GM19324 (cell line): ENCODE data around the gene ABCC6.
"Not testable (repeated sequence)": the region's sequence is repeated elsewhere in the genome, so short reads cannot be mapped to it uniquely, and the experiment has no call there.

Experiments
- ATAC-seq: cut with Tn5 transposase; IDR thresholded peaks from one replicate; pipeline ENCODE4 v1.9.1; 2021; ENCODE audit warnings: mild to moderate bottlenecking, moderate library complexity; ENCODE audit not compliant: unreplicated experiment, low FRiP score

The ABCC6 gene

DNA sequence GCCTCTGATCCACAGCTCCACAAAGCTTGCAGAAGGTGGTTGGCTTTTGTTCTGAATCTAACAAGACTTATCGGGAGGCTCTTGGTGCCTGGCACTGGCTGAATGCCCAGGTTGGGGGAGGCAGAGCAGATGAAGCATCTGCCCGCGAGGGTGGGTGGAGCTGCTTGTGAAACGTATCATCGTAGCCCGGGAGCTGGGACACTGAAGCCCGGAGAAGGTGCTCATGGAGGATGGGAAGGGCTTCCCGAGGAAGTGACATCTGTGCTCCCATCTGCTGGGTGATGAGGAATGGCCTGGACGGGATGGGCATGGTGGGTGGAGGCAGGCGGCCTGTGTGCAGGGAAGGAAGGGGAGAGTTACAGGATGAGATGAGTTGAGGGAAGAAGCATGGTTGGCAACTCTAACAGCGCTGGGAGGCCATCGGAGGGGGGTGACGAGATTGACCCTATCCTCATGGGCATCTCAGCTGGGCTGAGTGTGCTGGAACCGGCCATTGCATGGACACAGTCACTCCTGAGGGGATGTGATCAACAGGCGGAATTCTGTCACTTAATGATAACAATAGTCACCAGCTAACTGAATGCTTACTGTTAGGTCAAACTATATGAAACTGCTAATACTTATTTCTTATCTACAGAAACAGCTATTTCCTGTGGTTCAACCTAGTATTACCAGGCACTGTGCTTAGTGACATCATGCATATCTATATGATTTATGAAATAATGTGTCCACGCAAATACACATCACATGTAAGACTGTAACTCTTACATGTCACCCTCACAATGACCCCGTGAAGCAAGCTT is 102.7 kb downstream of the ABCC6 start:
- no peak for ATAC-seq

DNA sequence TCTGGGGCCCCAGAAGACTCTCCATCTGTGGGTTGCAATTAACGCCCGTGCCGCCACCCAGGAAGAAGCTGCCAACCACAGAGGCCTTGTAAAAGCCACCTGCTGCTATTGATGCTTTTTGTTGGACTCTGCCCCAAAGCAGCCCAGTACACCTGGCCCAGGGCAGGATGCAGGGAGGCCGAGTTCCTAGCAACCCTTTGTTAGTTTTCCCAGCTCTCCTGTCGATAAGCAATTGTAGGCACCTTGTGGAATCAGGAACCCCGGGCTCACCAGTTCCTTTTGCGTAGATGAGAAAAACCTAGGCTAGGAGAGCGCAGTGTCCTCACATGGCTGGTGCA is 103.3 kb downstream of the ABCC6 start:
- ATAC-seq = no peak

DNA sequence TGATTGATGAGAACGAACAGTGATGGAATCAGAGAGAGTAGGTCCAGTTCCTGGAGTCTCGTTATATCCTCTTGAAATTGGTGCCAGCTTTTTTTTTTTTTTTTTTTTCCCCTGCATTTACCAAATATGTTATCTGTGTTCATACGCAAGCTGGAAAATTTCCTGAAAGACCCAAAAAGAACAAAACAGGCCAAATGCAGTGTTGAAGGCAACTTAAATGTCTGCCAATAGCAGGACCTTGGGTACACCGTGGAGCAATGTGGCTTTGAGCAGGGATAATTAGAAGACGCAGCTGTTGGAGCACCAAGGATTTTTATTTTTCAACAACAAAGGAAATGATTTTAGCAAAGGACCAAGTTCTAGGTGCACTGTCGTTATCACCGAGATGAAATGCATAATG is 105.0 kb downstream of the ABCC6 start:
- ATAC-seq = no peak

DNA sequence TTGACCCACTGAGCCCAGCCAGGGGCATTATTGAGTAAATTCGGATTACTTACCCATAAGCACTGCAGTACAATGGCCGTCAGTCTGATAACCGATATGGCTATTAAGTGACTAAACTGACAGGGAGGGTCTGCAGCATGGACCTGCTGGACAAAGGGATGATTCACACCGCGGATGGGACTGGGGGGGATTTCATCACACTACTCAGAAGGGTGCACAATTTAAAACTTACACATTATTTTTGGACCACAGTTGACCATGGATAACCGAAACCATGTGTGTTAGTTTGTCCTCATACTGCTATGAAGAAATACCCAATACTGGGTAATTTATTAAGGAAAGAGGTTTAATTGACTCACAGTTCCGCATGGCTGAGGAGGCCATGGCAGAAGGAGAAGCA is 106.5 kb downstream of the ABCC6 start:
- ATAC-seq = no peak

DNA sequence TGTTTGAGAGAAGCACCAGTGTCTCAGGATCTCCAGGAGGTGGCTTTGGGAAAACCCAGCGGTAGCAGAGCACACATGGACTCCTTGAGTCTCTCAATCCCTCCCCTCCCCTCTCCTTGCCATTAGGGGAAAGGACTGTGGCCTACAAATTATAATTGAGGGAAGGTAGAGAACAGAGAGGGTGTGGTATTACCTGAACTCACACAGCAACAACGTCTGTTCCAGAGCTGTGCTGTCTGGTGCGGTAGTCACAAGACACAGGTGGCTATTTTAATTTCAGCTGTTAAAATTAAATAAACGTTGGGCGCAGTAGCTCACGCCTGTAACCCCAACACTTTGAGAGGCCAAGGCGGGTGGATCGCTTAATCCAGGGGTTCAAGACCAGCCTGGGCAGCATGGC is 110.2 kb downstream of the ABCC6 start:
- no peak for ATAC-seq

DNA sequence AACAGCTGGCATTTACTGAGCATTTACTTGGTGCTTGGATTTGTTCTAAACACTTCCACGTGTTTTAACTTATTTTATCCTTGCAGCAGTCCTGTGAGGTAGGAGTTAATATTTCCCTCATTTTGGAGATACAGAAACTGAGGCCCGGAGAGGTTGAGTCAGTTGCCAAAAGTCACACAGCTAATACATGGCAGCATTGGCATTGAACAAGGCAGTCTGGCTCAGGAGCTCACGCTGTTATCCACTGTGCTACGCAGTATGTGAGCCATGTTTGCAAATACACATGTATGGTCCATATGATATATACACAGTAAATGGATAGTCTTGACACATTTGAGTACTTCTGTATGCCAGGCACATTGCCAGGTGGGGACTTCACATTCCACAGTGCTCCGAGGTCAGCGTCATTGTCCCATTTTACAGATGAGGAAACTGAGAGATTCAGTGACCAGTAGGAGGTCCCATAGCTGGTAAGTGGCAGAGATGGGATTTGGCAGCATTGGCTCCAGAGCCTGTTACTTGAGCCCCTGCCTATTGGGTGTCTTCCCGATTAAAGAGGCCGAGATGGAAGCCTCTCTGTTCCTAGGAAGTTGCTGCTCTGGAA is 110.7 kb downstream of the ABCC6 start:
- ATAC-seq = no peak

DNA sequence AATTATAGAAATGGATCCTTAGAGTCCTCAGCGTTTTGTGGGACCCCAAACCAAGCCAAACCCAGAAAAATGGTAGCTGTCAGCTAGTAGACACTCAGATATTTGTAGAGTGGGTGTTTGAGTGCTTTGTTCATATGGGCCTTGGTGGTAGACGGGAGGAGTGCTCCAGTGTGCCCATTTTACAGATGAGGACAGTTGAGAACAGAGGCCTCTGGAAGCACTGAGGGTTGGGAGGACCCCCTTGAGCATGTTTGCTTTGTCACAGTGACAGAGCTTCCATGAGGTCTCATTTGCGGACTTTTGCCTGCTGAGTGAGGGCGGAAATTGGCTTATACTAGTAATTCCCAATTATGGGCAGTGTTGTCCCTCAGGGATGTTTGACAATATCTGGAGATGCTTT is 111.7 kb downstream of the ABCC6 start:
- no peak for ATAC-seq

DNA sequence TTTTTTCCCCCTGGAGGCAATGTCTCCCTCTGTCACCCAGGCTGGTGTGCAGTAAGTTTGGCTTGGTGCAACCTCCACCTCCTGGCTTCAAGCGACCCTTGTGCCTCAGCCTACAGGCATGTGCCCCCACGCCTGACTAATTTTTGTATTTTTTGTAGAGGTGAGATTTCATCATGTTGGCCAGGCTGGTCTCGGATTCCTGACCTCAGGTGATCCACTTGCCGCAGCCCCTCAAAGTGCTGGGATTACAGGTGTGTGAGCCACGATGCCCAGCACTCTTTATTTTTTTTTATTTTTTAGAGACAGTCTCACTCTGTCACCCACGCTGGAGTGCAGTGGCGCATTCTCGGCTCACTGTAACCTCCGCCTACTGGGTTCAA is 113.2 kb downstream of the ABCC6 start:
- ATAC-seq = no peak

DNA sequence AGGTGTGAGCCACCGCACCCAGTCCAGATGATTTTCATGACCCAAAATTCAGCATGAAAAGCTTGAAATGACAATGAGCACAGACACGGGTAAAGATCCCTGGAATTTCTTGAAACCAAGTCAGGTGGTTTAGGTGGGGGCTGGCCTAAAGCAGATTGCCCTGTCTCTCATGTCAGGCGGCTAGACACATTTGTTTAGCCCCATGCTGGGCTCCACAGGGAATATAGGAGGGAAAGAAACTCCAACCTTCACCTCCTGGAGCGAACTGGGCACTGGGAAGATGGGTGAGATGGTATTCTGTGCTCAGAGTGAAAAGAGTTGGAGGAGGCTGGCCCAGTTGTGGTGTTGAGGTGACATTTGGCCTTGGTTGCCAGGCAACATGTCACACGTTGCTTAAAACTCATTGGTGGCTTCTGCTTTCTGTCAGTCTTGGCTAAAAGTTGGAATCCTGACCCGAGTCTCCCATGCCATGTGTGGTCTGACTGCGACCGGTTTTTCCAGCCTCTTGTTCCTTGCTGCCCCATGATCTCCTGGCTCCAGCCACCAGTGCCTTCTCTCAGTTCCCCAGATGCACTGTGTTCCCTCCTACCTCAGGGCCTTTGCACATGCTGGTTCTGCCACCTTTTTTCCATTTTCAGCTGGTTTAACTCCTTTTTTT is 113.7 kb downstream of the ABCC6 start:
- no peak for ATAC-seq

DNA sequence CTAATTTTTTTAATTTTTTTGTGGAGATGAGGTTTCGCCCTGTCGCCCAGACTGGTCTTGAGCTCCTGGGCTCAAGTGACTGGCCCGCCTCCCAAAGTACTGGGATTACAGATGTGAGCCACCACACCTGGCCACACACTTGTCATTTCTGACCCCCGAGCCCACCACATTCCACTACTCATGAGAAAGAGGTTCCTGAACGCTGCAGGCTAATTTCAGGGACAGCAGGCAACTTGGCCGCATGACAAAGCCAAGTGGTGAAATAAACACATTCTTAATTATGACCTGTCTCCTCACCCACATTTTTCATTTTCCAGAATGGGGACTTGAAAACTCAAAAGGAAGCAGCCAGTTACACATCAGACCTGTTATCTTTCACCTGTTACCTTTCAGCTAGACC is 114.5 kb downstream of the ABCC6 start:
- no peak for ATAC-seq

DNA sequence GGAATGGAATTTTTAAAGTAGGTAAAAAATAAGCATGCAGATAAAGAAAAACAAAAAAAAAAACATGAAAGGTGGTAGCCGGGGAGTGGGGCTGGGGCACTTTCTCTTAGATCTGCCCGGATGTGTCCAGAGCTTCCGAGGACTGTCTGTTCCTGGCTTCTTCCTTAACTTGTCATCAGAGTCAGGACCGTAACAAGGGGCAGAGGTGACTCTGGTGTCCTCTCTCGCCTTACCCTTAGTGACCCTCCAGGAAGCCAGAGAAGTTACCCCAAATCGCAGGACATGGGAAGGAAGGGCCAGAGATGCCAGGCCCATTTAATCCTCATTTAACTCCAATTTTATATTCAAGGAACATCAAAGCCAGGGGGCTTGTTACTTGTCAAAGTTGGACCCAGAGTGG is 115.5 kb downstream of the ABCC6 start:
- ATAC-seq = no peak

DNA sequence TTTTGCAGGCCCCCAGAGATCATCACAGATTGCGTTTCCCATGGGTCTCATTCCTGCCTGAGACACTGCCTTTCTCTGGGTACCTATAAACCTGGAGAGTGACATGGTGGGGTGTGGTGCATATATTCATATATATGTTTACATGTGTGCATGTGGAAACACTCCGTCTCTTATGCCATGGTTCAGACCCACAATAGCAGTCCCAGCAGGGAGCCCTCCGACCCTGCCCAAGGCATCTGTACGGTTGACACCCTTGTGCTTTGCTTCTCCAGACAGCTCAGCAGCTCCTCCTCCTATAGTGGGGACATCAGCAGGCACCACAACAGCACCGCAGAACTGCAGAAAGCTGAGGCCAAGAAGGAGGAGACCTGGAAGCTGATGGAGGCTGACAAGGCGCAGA is 116.8 kb downstream of the ABCC6 start:
- ATAC-seq = no peak

DNA sequence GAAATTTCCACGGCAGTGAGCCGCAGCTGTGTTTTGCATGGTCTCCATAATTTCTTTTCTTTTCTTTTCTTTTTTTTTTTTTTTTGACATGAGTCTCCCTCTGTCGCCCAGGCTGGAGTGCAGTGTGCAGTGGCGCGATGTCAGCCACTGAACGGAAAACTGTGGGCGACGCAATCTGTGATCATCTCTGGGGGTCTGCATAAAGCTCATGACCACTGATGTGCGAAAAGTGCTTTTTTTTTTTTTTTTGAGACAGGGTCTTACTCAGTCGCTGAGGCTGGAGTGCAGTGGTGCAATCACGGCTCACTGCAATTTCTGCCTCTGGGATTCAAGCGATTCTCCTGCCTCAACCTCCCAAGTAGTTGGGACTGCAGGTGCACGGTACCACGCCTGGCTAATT is 117.6 kb downstream of the ABCC6 start:
- ATAC-seq = no peak

DNA sequence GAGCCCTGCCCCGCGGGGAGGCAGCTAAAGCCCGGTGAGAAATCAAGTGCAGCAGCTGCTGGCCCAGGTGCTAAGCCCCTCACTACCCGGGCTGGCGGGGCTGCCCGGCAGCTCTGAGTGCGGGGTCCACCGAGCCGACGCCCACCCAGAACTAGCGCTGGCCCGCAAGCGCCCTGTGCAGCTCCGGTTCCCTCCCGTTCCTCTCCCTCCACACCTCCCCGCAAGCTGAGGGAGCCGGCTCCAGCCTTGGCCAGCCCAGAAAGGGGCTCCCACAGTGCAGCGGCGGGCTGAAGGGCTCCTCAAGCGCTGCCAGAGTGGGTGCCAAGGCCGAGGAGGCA is 118.5 kb downstream of the ABCC6 start:
- not testable (repeated sequence) for ATAC-seq

DNA sequence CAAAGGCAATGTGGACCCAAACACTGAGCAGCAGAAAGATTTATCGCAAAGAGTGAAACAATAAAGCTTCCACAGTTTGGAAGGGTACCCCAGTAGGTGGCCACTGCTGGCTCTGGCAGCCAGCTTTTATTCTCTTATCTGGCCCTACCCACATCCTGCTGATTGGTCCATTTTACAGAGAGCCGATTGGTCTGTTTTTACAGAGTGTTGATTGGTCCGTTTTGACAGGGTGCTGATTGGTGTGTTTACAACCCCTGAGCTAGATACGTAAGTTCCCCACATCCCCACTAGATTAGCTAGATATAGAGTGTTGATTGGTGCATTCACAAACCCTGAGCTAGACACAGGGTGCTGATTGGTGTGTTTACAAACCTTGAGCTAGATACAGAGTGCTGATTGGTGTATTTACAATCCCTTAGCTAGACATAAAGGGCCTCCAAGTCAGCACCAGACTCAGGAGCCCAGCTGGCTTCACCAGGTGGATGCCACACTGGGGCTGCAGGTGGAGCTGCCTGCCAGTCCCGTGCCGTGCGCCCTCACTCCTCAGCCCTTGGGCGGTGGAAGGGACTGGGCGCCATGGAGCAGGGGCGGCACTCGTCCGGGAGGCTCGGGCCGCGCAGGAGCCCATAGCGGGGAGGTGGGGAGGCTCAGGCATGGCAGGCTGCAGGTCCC is 119.0 kb downstream of the ABCC6 start:
- ATAC-seq = not testable (repeated sequence)

DNA sequence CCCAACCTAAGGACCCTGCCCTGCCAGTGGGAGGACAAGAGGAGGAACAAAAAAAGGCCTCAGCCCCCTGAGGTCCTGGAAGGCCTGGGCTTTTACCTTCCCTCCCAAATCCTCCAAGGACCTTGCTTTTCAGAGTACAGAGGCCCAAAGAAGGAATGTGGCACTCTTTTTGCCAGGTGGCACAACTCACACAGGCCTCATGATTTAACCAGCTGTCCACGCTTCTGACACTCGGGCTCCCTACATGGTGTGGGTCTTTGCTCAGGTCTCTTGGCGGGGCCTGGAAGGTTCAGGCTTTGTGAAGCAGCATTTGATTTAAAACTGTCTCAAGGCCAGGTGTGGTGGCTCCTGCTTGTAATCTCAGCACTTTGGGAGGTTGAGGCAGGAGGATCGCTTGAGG is 120.6 kb downstream of the ABCC6 start:
- no peak for ATAC-seq

DNA sequence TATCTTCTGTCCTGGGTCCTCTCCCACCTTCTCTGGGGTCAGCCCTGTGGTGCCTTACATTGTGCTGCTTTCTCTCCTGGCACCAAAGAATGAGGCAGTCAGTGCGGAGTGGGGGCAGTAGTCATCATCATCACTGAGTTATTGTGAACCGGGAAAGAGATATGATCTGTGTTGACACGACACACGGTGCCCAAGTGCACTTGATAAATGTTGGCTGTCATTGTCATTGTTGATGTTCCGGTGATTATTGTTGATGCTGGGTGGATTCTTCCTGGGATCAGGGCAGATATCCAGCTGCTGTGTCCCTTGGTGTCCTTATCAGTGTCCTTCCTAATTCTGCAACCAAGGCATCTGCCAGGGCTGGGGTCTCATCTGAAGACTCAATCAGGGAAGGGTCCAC is 121.7 kb downstream of the ABCC6 start:
- no peak for ATAC-seq

DNA sequence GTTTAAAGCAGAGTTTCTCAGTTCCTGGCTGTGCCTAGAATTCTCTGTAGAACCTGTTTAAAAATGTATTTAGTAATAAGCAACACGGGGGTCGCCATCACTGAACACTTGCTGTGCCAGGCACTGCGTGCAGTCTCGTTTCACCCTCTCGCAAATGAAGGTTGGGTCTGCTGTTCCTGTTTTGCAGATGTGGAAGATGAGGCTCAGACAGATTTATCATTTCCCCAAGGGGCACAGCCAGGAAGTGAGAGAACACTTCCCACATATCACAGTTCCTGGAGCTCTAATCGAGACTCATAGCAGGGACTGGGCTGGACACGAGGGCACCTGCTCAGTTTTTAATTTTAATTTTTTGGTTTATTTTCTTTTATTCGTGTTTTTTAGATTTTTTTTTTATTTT is 122.7 kb downstream of the ABCC6 start:
- no peak for ATAC-seq

DNA sequence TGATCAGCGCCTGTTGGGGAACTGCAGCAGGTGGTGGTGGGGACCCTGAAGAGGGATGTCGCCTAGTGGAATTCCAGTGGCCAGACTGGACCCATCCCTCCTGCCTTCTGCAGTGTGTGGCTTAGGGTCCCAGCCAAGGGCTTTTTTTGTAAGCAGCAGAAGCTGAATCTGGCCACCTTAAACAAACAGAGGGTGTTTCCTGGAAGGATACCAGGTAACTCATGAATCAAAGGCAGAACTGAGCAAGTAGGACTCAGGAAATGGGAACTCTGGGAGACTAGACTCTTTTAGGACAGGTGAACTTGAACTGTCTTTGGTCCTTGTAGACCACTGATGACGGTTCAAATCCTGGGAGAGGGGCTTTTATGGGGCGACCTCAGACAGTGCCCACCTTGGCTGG is 124.0 kb downstream of the ABCC6 start:
- ATAC-seq = no peak
